Uterus (tissue), 2 donors: ENCODE results near the gene DNAJC11.

Experiments
- POLR2A ChIP-seq, 2 donors: fragments of 450-650 bp; IDR thresholded peaks; one replicate each; pipeline ENCODE4 v1.6.1; 2016; ENCODE audit warnings: antibody characterized with exemption in 2 of 2, mild to moderate bottlenecking in 1 of 2, moderate library complexity in 1 of 2
- TF ChIP-seq, protein P1 (sequence below), 4 experiments: fragments of 200-600 bp in 2 of 4; fragments of 450-650 bp in 2 of 4; sonication (generic) in 2 of 4; IDR thresholded peaks; one replicate each; pipeline ENCODE4 v1.5.1; 2016 to 2019; ENCODE audit warnings: antibody characterized with exemption in 4 of 4, mild to moderate bottlenecking in 2 of 4, moderate library complexity in 1 of 4

DNA sequence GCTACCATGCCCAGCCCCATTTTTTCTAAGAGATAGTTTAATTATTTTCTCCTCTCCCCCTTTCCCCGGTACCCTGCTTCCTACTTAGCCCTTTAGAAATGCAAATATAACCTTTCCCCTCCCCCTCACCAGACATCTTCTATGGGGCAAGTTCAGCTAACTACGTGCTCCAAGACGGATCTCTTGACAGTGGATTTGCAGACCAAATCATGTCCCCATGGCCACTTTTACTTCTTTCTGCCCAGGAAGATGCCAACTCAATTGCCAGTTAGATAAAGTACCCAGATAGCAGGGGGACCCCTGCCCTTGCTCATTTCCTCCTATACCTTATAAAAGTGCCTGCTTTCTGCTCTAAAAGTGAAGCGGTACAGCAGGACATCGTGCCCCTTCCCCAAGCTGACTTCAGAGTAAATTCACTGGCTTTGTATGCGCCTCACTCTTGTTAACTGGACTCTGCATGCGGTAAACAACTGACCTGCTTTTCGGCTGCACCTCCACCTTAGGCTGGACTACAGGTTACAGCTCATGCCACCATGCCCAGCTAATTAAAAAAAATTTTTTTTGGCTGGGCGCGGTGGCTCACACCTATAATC, 7.4 kb downstream of the DNAJC11 start:
- no peak for TF ChIP-seq POLR2A (IDR thresholded peaks at IDR 0.05)
- TF ChIP-seq, protein P1, sequence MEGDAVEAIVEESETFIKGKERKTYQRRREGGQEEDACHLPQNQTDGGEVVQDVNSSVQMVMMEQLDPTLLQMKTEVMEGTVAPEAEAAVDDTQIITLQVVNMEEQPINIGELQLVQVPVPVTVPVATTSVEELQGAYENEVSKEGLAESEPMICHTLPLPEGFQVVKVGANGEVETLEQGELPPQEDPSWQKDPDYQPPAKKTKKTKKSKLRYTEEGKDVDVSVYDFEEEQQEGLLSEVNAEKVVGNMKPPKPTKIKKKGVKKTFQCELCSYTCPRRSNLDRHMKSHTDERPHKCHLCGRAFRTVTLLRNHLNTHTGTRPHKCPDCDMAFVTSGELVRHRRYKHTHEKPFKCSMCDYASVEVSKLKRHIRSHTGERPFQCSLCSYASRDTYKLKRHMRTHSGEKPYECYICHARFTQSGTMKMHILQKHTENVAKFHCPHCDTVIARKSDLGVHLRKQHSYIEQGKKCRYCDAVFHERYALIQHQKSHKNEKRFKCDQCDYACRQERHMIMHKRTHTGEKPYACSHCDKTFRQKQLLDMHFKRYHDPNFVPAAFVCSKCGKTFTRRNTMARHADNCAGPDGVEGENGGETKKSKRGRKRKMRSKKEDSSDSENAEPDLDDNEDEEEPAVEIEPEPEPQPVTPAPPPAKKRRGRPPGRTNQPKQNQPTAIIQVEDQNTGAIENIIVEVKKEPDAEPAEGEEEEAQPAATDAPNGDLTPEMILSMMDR (IDR thresholded peaks at IDR 0.05), result no peak
